ENCODE measurements around the gene SLC35F6. TPM values are rescaled to one million over a fixed set of nuclear protein-coding genes. Genes with fewer than 3 reads are reported as not detected.

The SLC35F6 gene
- total and polyA plus RNA-seq, 9 of the 15 experiments (the other 6 are each of a cell fraction or from before 2014, with no cell fraction given): 11.9 to 47.3 (median 22.5) TPM

- TF ChIP-seq ZNF584 (CRISPR knock-in tag; IDR thresholded peaks at IDR 0.05; ENCODE audit: low read depth) (peak; percentile 11), TAL1 (IDR thresholded peaks at IDR 0.05) (no peak), ZNF79 (CRISPR knock-in tag; IDR thresholded peaks at IDR 0.05; ENCODE audit: low read depth) (no peak), TAF1 (IDR thresholded peaks at IDR 0.05; ENCODE audit: control insufficient read depth, extremely low read depth, insufficient read depth, low read length, severe bottlenecking) (peak; percentile 59), SIX5 (IDR thresholded peaks at IDR 0.05; ENCODE audit: borderline replicate concordance in 1 of 2, insufficient read depth in 1 of 2, low read depth in 1 of 2, low read length in 2 of 2) (no peak), RBFOX2 (IDR thresholded peaks at IDR 0.05; ENCODE audit: low read depth, low read length) (peak; percentile 91), ARID2 (IDR thresholded peaks at IDR 0.05) (no peak), ZBTB17 (CRISPR knock-in tag; IDR thresholded peaks at IDR 0.05) (0 out of 2 replicates have a peak, but pooled peaks have one; percentile 41), RBM39 (optimal IDR thresholded peaks at IDR 0.05; ENCODE audit: low read depth, low read length) (no peak), SIN3A (IDR thresholded peaks at IDR 0.05; ENCODE audit: borderline replicate concordance in 2 of 2, control insufficient read depth in 1 of 2, low read depth in 2 of 2, low read length in 2 of 2) (peak in 1 of 2 experiments; percentile 80; a peak in 2 of 4 replicates), EHMT2 (IDR thresholded peaks at IDR 0.05) (no peak), KDM1A (IDR thresholded peaks at IDR 0.05) (no peak; a peak in 1 of 4 replicates), ELF2 (CRISPR knock-in tag; IDR thresholded peaks at IDR 0.05) (peak; percentile 93), PHF20 (IDR thresholded peaks at IDR 0.05; ENCODE audit: partially characterized antibody) (peak; percentile 82), BHLHE40 (IDR thresholded peaks at IDR 0.05; ENCODE audit: low read length) (peak; percentile 94), SOX6 (IDR thresholded peaks at IDR 0.05) (no peak; the same call in 1 of the 2 replicates), GTF2E2 (tag; IDR thresholded peaks at IDR 0.05) (peak; percentile 67; the same call in 1 of the 2 replicates), HMGN3 (IDR thresholded peaks at IDR 0.05; ENCODE audit: borderline replicate concordance, extremely low read depth, insufficient read length, low read depth, low read length) (peak; percentile 74), ETV6 (IDR thresholded peaks at IDR 0.05; ENCODE audit: borderline replicate concordance in 1 of 2, low read depth in 2 of 2, low read length in 1 of 2) (no peak), ETV6 (CRISPR knock-in tag; IDR thresholded peaks at IDR 0.05; ENCODE audit: borderline replicate concordance) (no peak), ZSCAN29 (IDR thresholded peaks at IDR 0.05) (no peak), GATAD2A (IDR thresholded peaks at IDR 0.05) (0 out of 2 replicates have a peak, but pooled peaks have one; percentile 33), MBD2 (IDR thresholded peaks at IDR 0.05; ENCODE audit: borderline replicate concordance, low read depth) (peak; percentile 40; the same call in 1 of the 2 replicates)
- TF ChIP-seq, protein P1, sequence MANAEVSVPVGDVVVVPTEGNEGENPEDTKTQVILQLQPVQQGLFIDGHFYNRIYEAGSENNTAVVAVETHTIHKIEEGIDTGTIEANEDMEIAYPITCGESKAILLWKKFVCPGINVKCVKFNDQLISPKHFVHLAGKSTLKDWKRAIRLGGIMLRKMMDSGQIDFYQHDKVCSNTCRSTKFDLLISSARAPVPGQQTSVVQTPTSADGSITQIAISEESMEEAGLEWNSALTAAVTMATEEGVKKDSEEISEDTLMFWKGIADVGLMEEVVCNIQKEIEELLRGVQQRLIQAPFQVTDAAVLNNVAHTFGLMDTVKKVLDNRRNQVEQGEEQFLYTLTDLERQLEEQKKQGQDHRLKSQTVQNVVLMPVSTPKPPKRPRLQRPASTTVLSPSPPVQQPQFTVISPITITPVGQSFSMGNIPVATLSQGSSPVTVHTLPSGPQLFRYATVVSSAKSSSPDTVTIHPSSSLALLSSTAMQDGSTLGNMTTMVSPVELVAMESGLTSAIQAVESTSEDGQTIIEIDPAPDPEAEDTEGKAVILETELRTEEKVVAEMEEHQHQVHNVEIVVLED (CRISPR knock-in tag; IDR thresholded peaks at IDR 0.05): peak; percentile 47
- TF ChIP-seq, protein P2, sequence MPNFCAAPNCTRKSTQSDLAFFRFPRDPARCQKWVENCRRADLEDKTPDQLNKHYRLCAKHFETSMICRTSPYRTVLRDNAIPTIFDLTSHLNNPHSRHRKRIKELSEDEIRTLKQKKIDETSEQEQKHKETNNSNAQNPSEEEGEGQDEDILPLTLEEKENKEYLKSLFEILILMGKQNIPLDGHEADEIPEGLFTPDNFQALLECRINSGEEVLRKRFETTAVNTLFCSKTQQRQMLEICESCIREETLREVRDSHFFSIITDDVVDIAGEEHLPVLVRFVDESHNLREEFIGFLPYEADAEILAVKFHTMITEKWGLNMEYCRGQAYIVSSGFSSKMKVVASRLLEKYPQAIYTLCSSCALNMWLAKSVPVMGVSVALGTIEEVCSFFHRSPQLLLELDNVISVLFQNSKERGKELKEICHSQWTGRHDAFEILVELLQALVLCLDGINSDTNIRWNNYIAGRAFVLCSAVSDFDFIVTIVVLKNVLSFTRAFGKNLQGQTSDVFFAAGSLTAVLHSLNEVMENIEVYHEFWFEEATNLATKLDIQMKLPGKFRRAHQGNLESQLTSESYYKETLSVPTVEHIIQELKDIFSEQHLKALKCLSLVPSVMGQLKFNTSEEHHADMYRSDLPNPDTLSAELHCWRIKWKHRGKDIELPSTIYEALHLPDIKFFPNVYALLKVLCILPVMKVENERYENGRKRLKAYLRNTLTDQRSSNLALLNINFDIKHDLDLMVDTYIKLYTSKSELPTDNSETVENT (CRISPR knock-in tag; IDR thresholded peaks at IDR 0.05): peak; percentile 75
Measured at GRCh38 chr2:26764078-26764887, at the start of gene SLC35F6 (continued).

All from K562 (cell line).